Hepatocyte (in vitro differentiated cells): ENCODE measurements around the gene CAPN11. TPM values are rescaled to one million over a fixed set of nuclear protein-coding genes. Genes with fewer than 3 reads are reported as not detected.

ENCODE experiments used
- DNase-seq: peaks from one replicate; pipeline ENCODE4 v3.0.0-alpha.2; 2016; ENCODE audit warnings: low spot score
- H2AFZ ChIP-seq: fragments of 200-600 bp; sonication (generic); 2 replicates; pipeline ENCODE4 v1.6.0; 2016; ENCODE audit warnings: antibody characterized with exemption, mild to moderate bottlenecking
- H3K27ac ChIP-seq: fragments of 200-600 bp; sonication (generic); 2 replicates; pipeline ENCODE4 v1.5.1; 2016; ENCODE audit warnings: mild to moderate bottlenecking
- H3K27me3 ChIP-seq: fragments of 200-600 bp; sonication (generic); 2 replicates; pipeline ENCODE4 v1.6.1; 2016
- H3K36me3 ChIP-seq: fragments of 200-600 bp; sonication (generic); replicated peaks from 2 replicates; pipeline ENCODE4 v1.5.1; 2016; ENCODE audit warnings: low read depth; ENCODE audit not compliant: insufficient read depth
- H3K4me1 ChIP-seq: fragments of 200-600 bp; sonication (generic); 2 replicates; pipeline ENCODE4 v1.5.1; 2016; ENCODE audit warnings: mild to moderate bottlenecking, moderate library complexity; ENCODE audit not compliant: insufficient read depth
- H3K4me2 ChIP-seq: fragments of 200-600 bp; sonication (generic); 2 replicates; pipeline ENCODE4 v1.6.0; 2016
- H3K4me3 ChIP-seq: fragments of 200-600 bp; sonication (generic); 2 replicates; pipeline ENCODE4 v1.5.1; 2016; ENCODE audit warnings: mild to moderate bottlenecking
- H3K79me2 ChIP-seq: fragments of 200-600 bp; sonication (generic); 2 replicates; pipeline ENCODE4 v1.6.0; 2017; ENCODE audit warnings: mild to moderate bottlenecking
- H3K9me2 ChIP-seq: fragments of 200-600 bp; sonication (generic); replicated peaks from 2 replicates; pipeline ENCODE4 v1.6.0; 2017; ENCODE audit warnings: mild to moderate bottlenecking; ENCODE audit not compliant: insufficient read depth
- H3K9me3 ChIP-seq: fragments of 200-600 bp; sonication (generic); 2 replicates; pipeline ENCODE4 v1.5.1; 2016; ENCODE audit warnings: low read depth, mild to moderate bottlenecking
- H4K20me1 ChIP-seq: fragments of 200-600 bp; sonication (generic); 2 replicates; pipeline ENCODE4 v1.6.0; 2016; ENCODE audit warnings: mild to moderate bottlenecking; ENCODE audit not compliant: insufficient read depth, poor library complexity, severe bottlenecking
- CTCF ChIP-seq: fragments of 200-600 bp; sonication (generic); IDR thresholded peaks from 2 replicates; pipeline ENCODE4 v1.5.1; 2016; ENCODE audit warnings: antibody characterized with exemption, mild to moderate bottlenecking; ENCODE audit not compliant: poor library complexity
- EZH2 ChIP-seq: fragments of 200-600 bp; sonication (generic); IDR thresholded peaks from 2 replicates; pipeline ENCODE4 v1.6.1; 2016; ENCODE audit warnings: antibody characterized with exemption, mild to moderate bottlenecking, borderline replicate concordance
- EZH2phosphoT487 ChIP-seq: fragments of 200-600 bp; sonication (generic); IDR thresholded peaks from one replicate; pipeline ENCODE4 v1.6.1; 2018; ENCODE audit warnings: antibody characterized with exemption, mild to moderate bottlenecking, low read depth, moderate library complexity; ENCODE audit not compliant: unreplicated experiment, severe bottlenecking
- WGBS: methylation state at CpG from one replicate; pipeline ENCODE4 v1.1.6; 2016; ENCODE audit warnings: low lambda C conversion rate; ENCODE audit errors: missing lambda C conversion rate; 5-methylcytosine and 5-hydroxymethylcytosine counted together
- polyA plus RNA-seq: library from polyadenylated mRNA; unstranded; fragments of >200 nt; fragmentation: Nextera tagmentation; extraction: Ambion mirVana; gene quantifications from 2 replicates; pipeline ENCODE4 v1.2.1, GENCODE V29; 2016
- total RNA-seq: library from RNA; depleted of rRNA; stranded (reverse); fragments of >200 nt; gene quantifications from 2 replicates; pipeline ENCODE4 v1.2.3, GENCODE V29; 2014

Gene CAPN11
- total and polyA plus RNA-seq, 2 experiments from 2014 or later: 0.13 to 0.23 TPM

DNA sequence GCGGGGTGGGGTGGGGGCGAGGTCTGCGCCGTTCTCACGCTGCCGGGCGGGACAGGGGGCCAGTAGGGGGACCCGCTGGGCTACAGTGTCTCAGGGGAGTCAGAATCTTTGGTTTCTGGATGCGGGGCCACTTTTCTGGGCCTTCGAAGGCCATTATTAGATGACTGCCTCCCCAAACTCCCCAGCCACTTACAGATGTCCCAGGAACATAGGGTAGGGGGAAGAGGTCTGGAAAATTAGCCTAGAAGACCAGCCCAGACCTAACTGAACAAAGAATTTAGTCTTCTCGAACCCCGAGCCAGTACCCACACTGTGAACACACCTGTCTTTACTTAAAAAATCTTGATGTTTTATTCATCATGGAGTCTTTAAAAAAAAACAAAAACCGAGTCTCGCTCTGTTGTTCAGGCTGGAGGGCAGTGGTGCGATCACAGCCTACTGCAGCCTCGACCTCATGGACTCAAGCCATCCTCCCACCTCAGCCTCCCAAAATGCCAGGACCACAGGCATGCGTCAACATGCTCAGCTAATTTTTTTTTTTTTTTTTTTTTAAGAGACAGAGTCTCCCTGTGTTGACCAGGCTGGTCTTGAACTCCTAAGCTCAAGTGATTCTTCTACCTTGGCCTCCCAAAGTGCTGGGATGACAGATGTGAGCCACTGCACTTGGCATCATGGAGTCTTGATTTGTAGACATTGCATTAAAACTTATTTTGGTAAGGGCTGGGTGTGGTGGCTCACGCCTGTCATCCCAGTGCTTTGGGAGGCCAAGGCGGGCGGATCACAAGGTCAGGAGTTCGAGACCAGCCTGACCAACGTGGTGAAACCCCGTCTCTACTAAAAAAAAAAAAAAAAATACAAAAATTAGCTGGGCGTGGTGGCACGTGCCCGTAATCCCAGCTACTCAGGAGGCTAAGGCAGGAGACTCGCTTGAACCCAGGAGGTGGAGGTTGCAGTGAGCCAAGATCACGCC lies 61.5 kb downstream of the CAPN11 start:
- no peak overlapping the region for H3K27ac ChIP-seq
- H3K9me3 ChIP-seq: no peaks in the 10 kb centered on the region
- no peaks in the 10 kb centered on the region for H3K36me3 ChIP-seq
- no peaks in the 10 kb centered on the region for H3K9me2 ChIP-seq
- 62% methylated on average over 27 of the region's 28 CpGs for WGBS
- peak; percentile 4 for TF ChIP-seq CTCF
- no peak for TF ChIP-seq EZH2
- TF ChIP-seq EZH2phosphoT487: no peak
- H3K4me3 ChIP-seq: no peak overlapping the region
- H3K4me1 ChIP-seq: peaks cover 42% of the 10 kb centered on the region
- H4K20me1 ChIP-seq: no peaks in the 10 kb centered on the region
- peaks cover 8% of the 10 kb centered on the region for H3K79me2 ChIP-seq
- H2AFZ ChIP-seq: no peak overlapping the region
- H3K27me3 ChIP-seq: no peaks in the 10 kb centered on the region
- peak overlapping the region; percentile 95 for H3K4me2 ChIP-seq
- no peak for DNase-seq

GRCh38 chr6:44220913-44221290 lies 62.3 kb downstream of the CAPN11 start:
- Histone ChIP-seq H3K9me2 (no peaks in the 10 kb centered on the region), H3K27ac (peak overlapping the region; percentile 20), H3K4me1 (peaks cover 49% of the 10 kb centered on the region), H2AFZ (no peak overlapping the region), H3K4me2 (no peak overlapping the region), H3K4me3 (no peak overlapping the region), H3K79me2 (peaks cover 8% of the 10 kb centered on the region), H3K27me3 (no peaks in the 10 kb centered on the region), H3K36me3 (no peaks in the 10 kb centered on the region), H3K9me3 (no peaks in the 10 kb centered on the region), H4K20me1 (no peaks in the 10 kb centered on the region)
- 94% methylated on average over 4 of the region's 4 CpGs for WGBS
- no peak for DNase-seq
- TF ChIP-seq EZH2 (no peak), CTCF (no peak), EZH2phosphoT487 (no peak)

DNA sequence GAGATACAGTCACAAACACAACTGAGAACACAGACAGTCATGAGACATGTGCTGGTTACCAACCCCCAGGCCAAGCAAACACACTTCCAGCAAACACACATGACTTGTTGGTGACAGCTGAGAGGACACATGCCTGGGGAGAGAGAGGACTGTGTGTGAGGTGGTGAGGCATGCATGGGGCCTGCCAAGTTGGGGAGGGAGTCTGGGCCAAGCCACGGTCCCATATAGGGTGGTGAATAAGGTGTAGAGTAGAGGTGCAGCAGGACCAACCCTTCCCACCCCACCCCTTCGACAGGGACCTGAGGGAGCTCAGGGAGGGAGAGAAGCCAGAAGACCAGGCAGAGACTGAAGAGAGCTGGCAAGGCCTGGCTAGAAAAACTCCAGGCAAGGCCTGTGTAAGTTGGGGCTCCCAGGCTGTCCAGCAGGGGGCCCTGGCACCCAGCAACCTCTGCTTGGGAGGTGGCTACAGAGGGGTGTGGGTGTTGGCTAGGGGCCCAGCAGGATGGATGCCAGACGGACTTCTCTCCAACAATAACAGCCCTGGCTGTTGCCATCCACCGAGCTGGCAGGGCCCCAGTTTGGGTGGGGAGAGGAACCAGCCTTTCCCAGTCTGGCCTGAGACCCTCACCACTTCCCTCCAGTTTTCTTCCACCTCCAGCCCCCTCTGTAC lies 62.8 kb downstream of the CAPN11 start:
- H3K4me1 ChIP-seq: peaks cover 54% of the 10 kb centered on the region
- no peaks in the 10 kb centered on the region for H3K9me2 ChIP-seq
- no peaks in the 10 kb centered on the region for H3K9me3 ChIP-seq
- no peak overlapping the region for H3K4me3 ChIP-seq
- H3K27me3 ChIP-seq: no peaks in the 10 kb centered on the region
- peak overlapping the region; percentile 20 for H3K27ac ChIP-seq
- peak; percentile 88 for DNase-seq
- 41% methylated on average over 4 of the region's 4 CpGs for WGBS
- no peak overlapping the region for H2AFZ ChIP-seq
- TF ChIP-seq EZH2phosphoT487 (no peak), CTCF (peak; percentile 62), EZH2 (no peak)
- peak overlapping the region; percentile 16 for H3K4me2 ChIP-seq
- H4K20me1 ChIP-seq: no peaks in the 10 kb centered on the region
- H3K36me3 ChIP-seq: no peaks in the 10 kb centered on the region
- H3K79me2 ChIP-seq: peaks cover 8% of the 10 kb centered on the region
